CD4-positive, alpha-beta T cell treated with Interleukin-4 for 4 hours (primary cell): Measurements from ENCODE around the gene LRSAM1.
A peak's percentile ranks its signal among the peaks of the same experiment; 100 is the strongest.

Source experiments
- DNase-seq: peaks from one replicate; pipeline ENCODE4 v3.0.0-alpha.2; 2020

LRSAM1 gene

DNA sequence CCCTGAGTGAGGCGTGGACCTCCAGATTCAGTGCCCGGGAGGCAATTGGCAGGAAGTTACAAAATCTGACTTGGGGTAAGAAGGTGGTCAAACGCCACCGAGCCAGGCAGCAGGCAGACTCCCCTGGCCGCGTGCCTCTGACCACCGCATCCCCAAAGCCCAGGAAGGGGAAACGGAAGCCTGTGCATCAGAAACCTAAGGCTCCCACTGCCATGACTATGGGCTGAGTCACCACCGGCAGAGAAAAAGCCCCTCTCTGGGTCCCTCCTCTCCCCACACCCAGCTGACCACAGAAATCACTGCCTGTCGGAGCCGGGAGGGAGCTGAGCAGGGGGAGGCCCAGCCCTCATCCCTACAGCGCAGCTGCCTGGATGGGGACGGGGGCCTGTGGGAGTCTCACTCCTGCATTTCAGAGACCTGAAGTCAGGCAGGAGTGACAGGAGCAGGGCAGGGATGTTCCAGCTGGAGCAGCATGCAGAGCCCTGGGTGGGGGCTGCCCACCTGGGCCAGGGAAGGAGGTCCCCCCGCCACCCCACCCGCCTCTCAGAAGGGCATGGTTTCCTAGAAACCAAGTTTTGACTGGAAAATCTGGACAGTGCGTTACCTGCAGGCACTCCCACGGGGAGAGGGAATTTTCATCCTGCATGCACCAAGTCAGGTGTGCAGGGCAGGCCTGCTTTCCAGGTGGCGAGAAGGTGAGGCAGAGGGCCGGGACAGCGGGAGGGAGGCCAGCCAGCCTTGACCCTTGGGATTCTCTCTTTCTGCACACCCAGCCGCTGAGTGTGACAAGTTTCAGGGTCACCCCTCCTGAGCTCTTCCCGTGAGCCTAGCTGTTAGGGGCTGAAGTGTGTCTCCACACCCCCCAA is 68.2 kb downstream of the LRSAM1 start:
- peak; percentile 36 for DNase-seq

GRCh38 chr9:127520941-127521918 is 69.9 kb downstream of the LRSAM1 start:
- DNase-seq: no peak

GRCh38 chr9:127521919-127522304 is 70.6 kb downstream of the LRSAM1 start:
- no peak for DNase-seq

DNA sequence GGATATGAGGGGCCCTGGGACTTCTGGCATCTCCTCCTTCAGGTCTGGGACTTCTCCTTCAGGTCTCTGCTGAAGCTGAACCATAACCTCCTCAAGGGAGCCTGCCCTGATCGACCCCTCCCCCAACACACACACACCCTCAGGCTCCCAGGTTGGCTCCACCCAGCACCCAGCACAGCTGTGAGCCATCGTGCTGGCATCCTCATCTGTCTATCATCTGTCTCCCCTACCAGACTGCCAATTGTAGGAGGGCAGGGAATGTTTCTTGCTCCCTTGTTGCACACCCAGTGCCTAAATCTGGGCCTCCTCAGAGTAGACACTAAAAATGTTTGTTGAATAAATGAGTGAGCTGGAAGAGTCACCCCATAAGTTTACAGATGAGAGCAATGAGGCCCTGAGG is 71.4 kb downstream of the LRSAM1 start:
- no peak for DNase-seq

- DNase-seq: peak; percentile 4
Observed at GRCh38 chr9:127523312-127523851, 72.1 kb downstream of the LRSAM1 start.

DNA sequence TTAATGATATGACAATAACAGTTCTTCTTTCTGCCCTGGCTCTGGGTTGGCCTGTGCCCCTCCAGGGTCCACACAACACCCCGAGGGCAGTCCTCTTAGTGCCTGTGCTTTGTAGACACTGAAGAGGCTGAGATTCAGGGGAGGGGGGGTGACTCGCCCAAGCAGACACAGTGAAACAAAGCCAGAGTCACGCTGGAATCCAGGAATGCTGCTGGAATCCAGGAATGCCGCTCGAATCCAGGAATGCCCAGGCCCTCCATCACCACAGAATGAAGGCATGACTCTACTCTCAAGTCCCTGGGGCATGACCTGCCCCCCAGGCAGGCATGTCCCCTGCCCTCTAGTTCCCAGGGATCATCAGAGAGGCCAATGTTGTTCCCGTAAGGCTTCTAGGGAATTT is 73.1 kb downstream of the LRSAM1 start:
- DNase-seq: no peak

DNA sequence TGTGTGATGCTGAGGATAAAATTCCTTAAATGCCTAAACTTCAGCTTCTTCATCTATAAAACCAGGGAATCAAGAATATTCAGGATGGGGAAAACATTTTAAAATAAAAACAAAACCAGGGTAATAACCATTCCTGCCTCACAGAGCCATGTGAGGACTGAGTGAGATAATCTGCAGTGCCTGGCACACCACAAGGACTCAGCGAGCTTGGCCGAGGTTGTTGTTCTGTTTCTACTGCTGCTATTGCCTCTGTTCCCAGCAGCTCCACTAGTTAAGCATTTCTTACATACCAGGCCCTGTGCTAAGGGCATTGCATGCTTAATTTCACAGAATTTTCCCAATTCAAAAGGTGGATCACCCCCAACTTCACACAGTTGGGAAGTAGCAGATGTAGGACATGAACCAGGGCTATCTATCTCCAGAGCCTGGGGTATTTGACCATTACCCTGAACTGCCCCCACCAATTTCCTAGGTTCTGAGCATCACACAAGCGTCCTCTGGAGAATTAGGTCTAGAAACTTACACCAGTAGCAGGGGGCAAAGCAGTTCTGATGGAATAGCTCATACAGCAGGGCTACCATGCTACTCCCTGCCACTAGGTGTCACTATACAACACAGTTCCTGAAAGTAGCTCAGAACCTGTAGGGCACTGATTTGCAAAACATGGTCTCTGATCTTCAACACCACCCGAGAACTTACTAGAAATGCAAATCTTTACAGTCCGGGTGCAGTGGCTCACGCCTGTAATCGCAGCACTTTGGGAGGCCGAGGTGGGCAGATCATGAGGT is 74.3 kb downstream of the LRSAM1 start:
- DNase-seq: peak; percentile 47

- no peak for DNase-seq
Observed at GRCh38 chr9:127526655-127527559, 75.6 kb downstream of the LRSAM1 start.

- DNase-seq: no peak
Observed at GRCh38 chr9:127527560-127528268, 76.4 kb downstream of the LRSAM1 start.

DNA sequence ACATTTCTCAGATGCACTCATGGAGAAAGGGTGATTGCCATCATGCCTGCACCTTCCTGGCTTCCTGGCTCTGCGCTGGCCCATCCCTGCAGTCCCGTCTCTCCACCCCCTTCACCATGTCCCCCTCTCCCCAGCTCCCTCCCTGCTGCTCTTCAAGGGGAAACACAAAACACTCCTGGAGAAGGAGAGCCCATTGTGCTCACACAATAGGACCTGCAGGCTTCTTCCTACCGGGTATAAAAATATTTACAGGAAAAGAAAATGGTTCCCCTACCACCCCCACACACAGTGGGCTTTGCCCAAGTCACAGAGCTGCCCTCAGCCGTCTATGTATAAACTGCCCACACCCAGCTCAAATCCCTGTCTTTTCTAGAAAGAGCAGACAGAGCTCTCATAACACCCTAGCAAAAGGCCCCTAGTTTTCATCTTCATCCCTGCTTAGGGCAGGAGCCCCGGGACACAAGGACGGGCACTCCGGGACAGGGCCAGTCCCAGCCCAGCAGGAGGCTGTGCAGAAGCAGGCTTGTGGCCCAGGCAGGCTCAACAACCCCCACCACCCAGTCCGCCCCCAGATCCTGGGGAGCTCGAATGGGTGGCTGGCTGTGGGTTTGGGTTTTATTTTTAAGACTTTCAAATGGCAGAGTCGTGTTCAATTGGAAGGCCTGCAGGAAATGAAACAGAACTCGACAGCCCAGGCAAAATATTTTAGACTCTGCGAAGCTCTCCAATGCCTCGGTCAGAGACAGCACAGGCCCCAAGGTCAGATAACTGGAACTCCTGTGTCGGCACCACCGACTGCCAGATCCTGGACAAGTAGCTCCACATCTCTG is 77.3 kb downstream of the LRSAM1 start:
- no peak for DNase-seq

- DNase-seq: no peak
Observed at GRCh38 chr9:127529671-127530070, 78.4 kb downstream of the LRSAM1 start.

DNA sequence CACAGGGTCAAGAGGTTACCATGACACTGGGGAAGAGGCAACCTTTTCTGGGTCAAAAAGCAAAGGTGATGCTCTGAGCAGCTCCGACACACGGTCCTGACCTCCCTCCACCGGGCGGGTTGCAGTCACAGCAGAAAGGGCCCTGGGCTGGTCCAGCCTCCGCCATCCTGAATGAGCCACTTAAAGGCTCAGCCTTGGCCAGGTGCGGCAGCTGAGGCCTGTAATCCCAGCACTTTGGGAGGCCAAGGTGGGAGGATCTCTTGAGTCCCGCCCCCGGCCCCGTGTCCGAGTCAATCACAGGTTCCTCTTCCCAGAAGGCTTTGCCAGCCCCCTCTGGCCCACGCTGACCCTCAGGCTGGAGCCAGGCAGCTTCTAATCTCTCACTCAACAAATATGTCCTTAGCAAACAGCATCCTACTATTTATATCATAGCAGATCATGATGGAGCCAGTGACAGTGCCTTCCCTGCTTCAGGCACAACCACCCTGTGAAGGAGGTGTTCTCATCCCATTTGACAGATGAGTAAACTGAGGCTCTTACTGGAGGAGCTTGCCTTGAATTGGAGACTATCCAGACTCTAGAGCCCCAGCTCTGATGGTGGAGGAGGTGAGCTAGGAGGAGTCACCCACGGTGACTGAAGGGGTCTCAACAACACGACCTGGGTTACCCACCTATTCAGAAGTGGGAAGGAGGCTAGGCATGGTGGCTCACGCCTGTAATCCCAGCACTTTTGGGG is 79.1 kb downstream of the LRSAM1 start:
- no peak for DNase-seq

DNA sequence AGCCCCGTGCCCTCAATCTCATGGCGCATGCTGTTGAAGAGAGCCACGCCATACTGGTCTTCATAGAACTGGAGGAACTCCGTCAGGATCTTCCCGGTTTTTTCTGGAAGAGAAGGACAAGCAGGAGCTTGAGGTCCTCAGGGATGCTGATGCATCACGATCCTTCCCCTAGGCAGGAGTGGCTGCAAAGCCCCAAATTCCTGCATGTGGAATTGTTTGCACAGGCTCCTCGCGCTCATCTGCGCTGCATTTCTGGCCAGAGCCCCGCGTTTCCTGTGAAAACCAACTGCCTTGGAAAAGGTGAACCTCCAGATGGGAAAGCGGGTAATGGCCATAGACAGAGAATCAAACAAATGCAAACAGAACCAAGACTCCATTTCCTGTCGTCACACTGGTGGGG is 80.4 kb downstream of the LRSAM1 start:
- DNase-seq: no peak

GRCh38 chr9:127534250-127534906 is 83.1 kb downstream of the LRSAM1 start:
- no peak for DNase-seq

- no peak for DNase-seq
Observed at GRCh38 chr9:127534931-127535330, 83.6 kb downstream of the LRSAM1 start.

DNA sequence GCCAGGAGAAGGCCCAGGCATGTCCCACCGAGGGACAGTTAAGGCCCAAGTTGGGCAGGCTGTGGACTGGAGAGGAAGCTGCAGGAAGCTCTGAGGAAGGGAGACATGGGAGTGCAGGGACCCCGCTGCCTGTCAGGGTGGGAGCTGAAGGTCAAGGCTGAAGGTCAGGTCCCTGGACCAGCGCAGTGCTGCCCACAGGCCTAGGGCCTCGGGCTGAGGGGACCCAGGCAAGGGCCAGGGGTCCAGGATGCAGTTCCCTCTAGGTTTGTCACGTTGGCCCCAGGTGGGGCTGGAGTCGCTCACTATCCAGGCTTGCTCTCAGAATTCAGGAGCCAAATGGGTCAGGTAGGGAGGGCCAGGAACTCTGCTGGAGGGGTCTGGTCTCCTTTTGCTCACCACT is 84.1 kb downstream of the LRSAM1 start:
- no peak for DNase-seq

- DNase-seq: no peak
Observed at GRCh38 chr9:127535834-127536233, 84.5 kb downstream of the LRSAM1 start.

- DNase-seq: no peak
Observed at GRCh38 chr9:127536499-127536898, 85.2 kb downstream of the LRSAM1 start.

- DNase-seq: no peak
Observed at GRCh38 chr9:127537014-127537413, 85.7 kb downstream of the LRSAM1 start.
